Naive thymus-derived CD4-positive, alpha-beta T cell (primary cell): Measurements from ENCODE around the gene FBXL16. TPM values are rescaled to one million over a fixed set of nuclear protein-coding genes. Genes with fewer than 3 reads are reported as not detected.

Source experiments
- ATAC-seq: fragments of 150-1000 bp; cut with Tn5 transposase; 2 replicates; pipeline ENCODE4 v1.10.0; 2021; ENCODE audit warnings: mild to moderate bottlenecking, moderate library complexity
- CTCF ChIA-PET: fragments of 350-600 bp; sonication (Branson Sonifier 250); formaldehyde crosslinking; loops from one replicate; lab custom pipeline; 2021; ENCODE audit warnings: antibody characterized with exemption; lab: Charles Lee
- POLR2A ChIA-PET: fragments of 350-600 bp; sonication (Branson Sonifier 250); formaldehyde crosslinking; loops from one replicate; lab custom pipeline; 2021; ENCODE audit warnings: antibody characterized with exemption, inconsistent platforms; lab: Charles Lee
- DNase-seq, 9 donors: peaks; one replicate each; pipeline versions ENCODE4 v3.0.0 to v3.0.0-alpha.2; 2020 to 2022; ENCODE audit warnings: mixed read lengths in 1 of 9
- H3K27ac ChIP-seq: one replicate; pipeline ENCODE4 v1.7.0; 2013; ENCODE audit warnings: mild to moderate bottlenecking, low read depth, low read length, moderate library complexity
- H3K27me3 ChIP-seq, 2 donors: one replicate each; pipeline ENCODE4 v1.7.0; 2013; ENCODE audit warnings: low read length in 2 of 2, mild to moderate bottlenecking in 2 of 2, moderate library complexity in 2 of 2; ENCODE audit not compliant: control insufficient read depth in 2 of 2, insufficient read depth in 2 of 2
- H3K36me3 ChIP-seq, 3 experiments: 1 replicate in 2 of 3; 2 replicates in 1 of 3; pipeline ENCODE4 v1.7.0; 2013; ENCODE audit warnings: low read length in 3 of 3, mild to moderate bottlenecking in 3 of 3, moderate library complexity in 1 of 3; ENCODE audit not compliant: insufficient read depth in 3 of 3, control insufficient read depth in 2 of 3
- H3K4me1 ChIP-seq, 2 donors: one replicate each; pipeline ENCODE4 v1.7.0; 2013; ENCODE audit warnings: low read length in 2 of 2, mild to moderate bottlenecking in 2 of 2, moderate library complexity in 1 of 2; ENCODE audit not compliant: control insufficient read depth in 2 of 2, insufficient read depth in 2 of 2
- H3K4me3 ChIP-seq: 2 replicates; pipeline ENCODE4 v1.7.0; 2013; ENCODE audit warnings: mild to moderate bottlenecking, low read length
- H3K9me3 ChIP-seq, 3 experiments: 1 replicate in 2 of 3; 2 replicates in 1 of 3; pipeline ENCODE4 v1.7.0; 2013; ENCODE audit warnings: low read length in 3 of 3; ENCODE audit not compliant: control insufficient read depth in 2 of 3
- H3K27ac Mint-ChIP-seq, 9 donors: one replicate each; pipeline ENCODE4 v1.8.0; 2020 to 2022; ENCODE audit warnings: mixed read lengths in 9 of 9, mild to moderate bottlenecking in 8 of 9, moderate library complexity in 5 of 9, inconsistent platforms in 2 of 9
- H3K27me3 Mint-ChIP-seq, 5 donors: one replicate each; pipeline ENCODE4 v1.8.0; 2021 to 2022; ENCODE audit warnings: mixed read lengths in 5 of 5, mild to moderate bottlenecking in 1 of 5
- H3K36me3 Mint-ChIP-seq, 5 donors: one replicate each; pipeline ENCODE4 v1.8.0; 2020 to 2022; ENCODE audit warnings: mixed read lengths in 5 of 5, mild to moderate bottlenecking in 3 of 5, inconsistent platforms in 1 of 5
- H3K4me1 Mint-ChIP-seq, 7 donors: one replicate each; pipeline ENCODE4 v1.8.0; 2020 to 2022; ENCODE audit warnings: mixed read lengths in 7 of 7, mild to moderate bottlenecking in 3 of 7, inconsistent platforms in 1 of 7
- H3K4me3 Mint-ChIP-seq, 10 donors: one replicate each; pipeline ENCODE4 v1.8.0; 2020 to 2022; ENCODE audit warnings: mild to moderate bottlenecking in 10 of 10, mixed read lengths in 10 of 10, moderate library complexity in 6 of 10, inconsistent platforms in 2 of 10
- H3K9me3 Mint-ChIP-seq, 11 donors: one replicate each; pipeline ENCODE4 v1.8.0; 2020 to 2022; ENCODE audit warnings: mixed read lengths in 11 of 11, mild to moderate bottlenecking in 4 of 11, inconsistent platforms in 1 of 11, moderate library complexity in 1 of 11
- intact Hi-C, 2 donors: fragments of 100-400 bp; cut with micrococcal nuclease; formaldehyde crosslinking; loops; one replicate each; pipeline ENCODE4 v1.15.1; 2023
- polyA plus RNA-seq, 2 donors: library from polyadenylated mRNA; unstranded; fragments of 300-500 nt; fragmentation: Illumina TruSeq; gene quantifications; one replicate each; pipeline ENCODE4 v1.2.3, GENCODE V29; 2021
- total RNA-seq, 6 experiments: library from RNA in 5 of 6; stranded (reverse) in 5 of 6; gene quantifications; 1 replicate in 5 of 6; 2 replicates in 1 of 6; pipeline ENCODE4 v1.2.3 and lab custom pipeline; 2021 to 2026

FBXL16 gene
- total and polyA plus RNA-seq, 7 experiments from 2014 or later, result 11.1 to 45.4 (median 18.0) TPM

DNA sequence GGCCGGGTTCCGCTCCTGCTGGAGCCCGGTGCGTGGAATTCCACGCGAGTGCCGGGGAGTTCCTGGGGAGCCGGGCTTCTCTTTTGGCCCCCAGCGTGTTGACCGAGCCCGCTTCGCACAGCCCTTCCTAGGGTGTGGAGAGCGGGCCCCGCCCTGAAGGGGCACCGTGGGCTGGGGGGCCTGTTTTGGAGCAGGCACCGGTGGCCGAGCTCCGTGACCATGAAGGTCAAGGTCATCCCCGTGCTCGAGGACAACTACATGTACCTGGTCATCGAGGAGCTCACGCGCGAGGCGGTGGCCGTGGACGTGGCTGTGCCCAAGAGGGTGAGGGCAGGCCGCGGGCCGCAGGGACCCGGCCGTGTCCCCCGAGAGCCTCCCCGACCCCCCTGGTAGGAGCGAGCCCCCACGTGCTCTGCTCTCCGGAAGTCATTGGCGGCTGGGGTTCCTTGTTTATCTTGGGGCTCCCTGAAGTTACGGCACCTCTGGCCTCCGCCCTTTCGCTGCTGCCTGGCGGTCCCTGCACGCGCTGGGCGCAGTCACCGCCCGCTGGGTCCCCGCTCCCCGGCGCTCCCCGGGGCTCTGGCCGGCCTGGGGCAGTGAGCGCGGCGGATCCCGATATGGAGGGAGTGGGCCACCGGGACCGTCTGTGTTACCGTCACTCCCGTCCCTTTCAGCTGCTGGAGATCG lies 21.8 kb upstream of the FBXL16 start:
- H3K36me3 Mint-ChIP-seq, result no peaks in the 10 kb centered on the region
- Histone ChIP-seq H3K9me3 (no peaks in the 10 kb centered on the region), H3K4me3 (peak overlapping the region; percentile 65), H3K27ac (peak overlapping the region; percentile 61), H3K36me3 (peaks cover 0 to 3% (median 0%) of the 10 kb centered on the region in 3 experiments), H3K4me1 (peaks cover 0 to 12% of the 10 kb centered on the region in 2 donors), H3K27me3 (no peaks in the 10 kb centered on the region)
- peak overlapping the region in 8 of 10 donors; percentile 33 to 87 (median 50) for H3K4me3 Mint-ChIP-seq
- H3K27me3 Mint-ChIP-seq, result peaks cover 0 to 6% (median 0%) of the 10 kb centered on the region in 5 donors
- POLR2A ChIA-PET, result interaction anchor here (0.5 to 1.7 kb wide), 7 partner anchors 8 to 882 kb away, joined by 3 to 5 read pairs (median 3); partner anchors contain the start of genes CIAO3 and WDR24
- intact Hi-C loops, result loop anchor here (1.0 to 5.0 kb wide), 3 partner anchors 12 to 590 kb away; partner anchors contain the start of genes CIAO3 (in 1 of the 2), METRN (in 1 of the 2) and NPRL3 (in 1 of the 2)
- DNase-seq (peak in 1 of 9 donors; percentile 42), ATAC-seq (peak; percentile 19)
- CTCF ChIA-PET, result interaction anchor here (0.6 to 1.3 kb wide), 2 partner anchors 15 to 68 kb away, joined by 3 to 6 read pairs; no protein-coding TSS in a partner anchor
- H3K4me1 Mint-ChIP-seq, result peaks cover 0 to 6% (median 4%) of the 10 kb centered on the region in 7 donors
- H3K9me3 Mint-ChIP-seq, result no peaks in the 10 kb centered on the region
- no peak overlapping the region for H3K27ac Mint-ChIP-seq

- POLR2A ChIA-PET, result interaction anchor here (0.5 to 1.7 kb wide), 7 partner anchors 8 to 883 kb away, joined by 3 to 5 read pairs (median 3); partner anchors contain the start of genes CIAO3 and WDR24
- Mint-ChIP-seq H3K27me3 (peaks cover 0 to 6% (median 0%) of the 10 kb centered on the region in 5 donors), H3K27ac (peak within 1 kb of the TSS in 2 of 9 donors; percentile 32 to 33), H3K4me1 (peaks cover 0 to 10% (median 4%) of the 10 kb centered on the region in 7 donors), H3K36me3 (no peaks in the 10 kb centered on the region), H3K4me3 (peak within 1 kb of the TSS; percentile 59 to 87 (median 70)), H3K9me3 (no peaks in the 10 kb centered on the region)
- H3K9me3 ChIP-seq, result no peaks in the 10 kb centered on the region
- intact Hi-C loops, result loop anchor here (1.0 to 5.0 kb wide), 3 partner anchors 11 to 589 kb away; partner anchors contain the start of genes CIAO3 (in 1 of the 2), METRN (in 1 of the 2) and NPRL3 (in 1 of the 2)
- peak within 1 kb of the TSS; percentile 65 for H3K4me3 ChIP-seq
- CTCF ChIA-PET, result interaction anchor here (0.6 to 1.8 kb wide), 4 partner anchors 9 to 67 kb away, joined by 3 to 5 read pairs (median 4); partner anchors contain the start of gene CIAO3
- peak in 3 of 9 donors; percentile 40 to 72 (median 43) for DNase-seq
- H3K27ac ChIP-seq, result peak within 1 kb of the TSS; percentile 61
- no peaks in the 10 kb centered on the region for H3K36me3 ChIP-seq
- peak; percentile 46 for ATAC-seq
- peaks cover 7 to 13% of the 10 kb centered on the region in 2 donors for H3K4me1 ChIP-seq
- no peaks in the 10 kb centered on the region for H3K27me3 ChIP-seq
Observed at GRCh38 chr16:726438-727290, 21.1 kb upstream of the FBXL16 start, which contains the start of the genes CCDC78 and HAGHL. Gene CCDC78 (minus strand): TSS chr16:726443. CDS start chr16:726367, 76 bp downstream. Gene HAGHL (plus strand): TSS chr16:727106. CDS start chr16:727510, 404 bp downstream.

DNA sequence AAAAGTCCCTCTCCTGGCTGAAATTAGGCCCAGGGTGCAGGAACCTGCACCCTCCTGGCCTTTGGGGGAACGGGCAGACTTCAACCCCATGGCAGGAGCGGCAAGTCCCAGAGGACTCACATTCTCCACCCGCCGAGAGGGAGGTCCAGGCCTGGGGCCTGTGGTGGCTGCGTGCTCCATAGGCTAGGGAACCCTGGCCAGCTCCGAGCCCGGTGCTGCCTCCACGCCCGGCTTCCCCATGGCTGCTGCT lies 20.5 kb upstream of the FBXL16 start:
- Histone ChIP-seq H3K27ac (no peak overlapping the region), H3K9me3 (no peaks in the 10 kb centered on the region), H3K36me3 (no peaks in the 10 kb centered on the region), H3K27me3 (no peaks in the 10 kb centered on the region), H3K4me1 (peaks cover 9 to 15% of the 10 kb centered on the region in 2 donors), H3K4me3 (no peak overlapping the region)
- H3K36me3 Mint-ChIP-seq, result no peaks in the 10 kb centered on the region
- ATAC-seq (no peak), DNase-seq (no peak)
- ChIA-PET POLR2A (interaction anchor here (1.0 to 1.4 kb wide), 3 partner anchors 8 to 31 kb away, joined by 3 to 5 read pairs (median 3); partner anchors contain the start of gene CIAO3), CTCF (interaction anchor here (0.8 to 1.8 kb wide), 4 partner anchors 9 to 336 kb away, joined by 3 to 5 read pairs (median 4); partner anchors contain the start of gene CIAO3)
- no peaks in the 10 kb centered on the region for H3K9me3 Mint-ChIP-seq
- H3K27me3 Mint-ChIP-seq, result peaks cover 0 to 6% (median 0%) of the 10 kb centered on the region in 5 donors
- H3K27ac Mint-ChIP-seq, result no peak overlapping the region
- intact Hi-C loops, result loop anchor here (2.0 to 5.0 kb wide), 2 partner anchors 15 to 589 kb away; partner anchors contain the start of genes CIAO3 (in 1 of the 2) and NPRL3 (in 1 of the 2)
- peaks cover 0 to 10% (median 4%) of the 10 kb centered on the region in 7 donors for H3K4me1 Mint-ChIP-seq
- H3K4me3 Mint-ChIP-seq, result peak overlapping the region in 6 of 10 donors; percentile 11 to 87 (median 69)

DNA sequence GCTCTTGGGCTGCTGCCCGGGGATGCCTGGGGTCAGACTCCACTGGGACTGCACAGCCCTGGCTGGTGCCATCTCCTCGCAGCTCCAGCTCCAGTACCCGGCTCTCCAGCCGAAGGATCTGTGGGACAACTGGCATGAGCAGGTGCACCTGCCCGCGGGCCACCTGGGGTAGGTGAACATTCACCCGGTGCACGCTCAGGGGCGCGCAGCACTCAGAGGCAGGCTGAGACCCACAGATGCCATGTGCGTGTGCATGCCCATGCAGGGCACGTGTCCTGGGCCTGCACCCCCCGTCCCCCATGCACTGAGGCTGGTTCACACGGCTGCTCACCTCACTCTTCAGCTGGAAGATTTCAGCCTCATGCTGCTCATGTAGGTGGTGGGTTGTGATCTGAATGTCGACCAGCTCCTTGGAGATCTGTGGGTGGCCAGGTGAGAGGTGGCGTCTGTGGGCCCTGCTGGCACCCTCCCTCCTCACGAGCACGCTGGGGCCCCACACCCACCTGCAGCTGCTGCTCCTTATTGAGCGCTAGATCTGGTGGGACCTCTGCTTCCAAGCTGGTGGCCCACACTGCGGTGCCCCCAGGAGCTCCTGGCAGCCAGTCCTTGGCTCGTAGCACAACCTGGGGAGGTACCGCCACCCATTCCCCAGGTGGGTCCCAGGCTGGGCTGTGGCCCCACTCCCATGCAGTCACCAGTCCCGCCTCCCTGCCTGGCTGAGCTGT lies 20.0 kb upstream of the FBXL16 start:
- Histone ChIP-seq H3K9me3 (no peaks in the 10 kb centered on the region), H3K27me3 (no peaks in the 10 kb centered on the region), H3K27ac (no peak overlapping the region), H3K4me1 (peaks cover 12 to 15% of the 10 kb centered on the region in 2 donors), H3K36me3 (no peaks in the 10 kb centered on the region), H3K4me3 (no peak overlapping the region)
- no peaks in the 10 kb centered on the region for H3K36me3 Mint-ChIP-seq
- peaks cover 0 to 6% (median 0%) of the 10 kb centered on the region in 5 donors for H3K27me3 Mint-ChIP-seq
- H3K4me3 Mint-ChIP-seq, result peak overlapping the region in 4 of 10 donors; percentile 11 to 87 (median 26)
- peak overlapping the region in 2 of 9 donors; percentile 32 to 33 for H3K27ac Mint-ChIP-seq
- ChIA-PET CTCF (interaction anchor here (0.8 to 1.8 kb wide), 6 partner anchors 8 to 336 kb away, joined by 3 to 5 read pairs (median 4); partner anchors contain the start of gene CIAO3), POLR2A (interaction anchor here (0.9 to 1.4 kb wide), 3 partner anchors 9 to 15 kb away, joined by 3 to 5 read pairs (median 3); partner anchors contain the start of gene CIAO3)
- intact Hi-C loops, result loop anchor here (2.0 to 5.0 kb wide), 2 partner anchors 15 to 588 kb away; partner anchors contain the start of genes CIAO3 (in 1 of the 2) and NPRL3 (in 1 of the 2)
- ATAC-seq (no peak), DNase-seq (no peak)
- peaks cover 0 to 10% (median 4%) of the 10 kb centered on the region in 7 donors for H3K4me1 Mint-ChIP-seq
- H3K9me3 Mint-ChIP-seq, result no peaks in the 10 kb centered on the region

GRCh38 chr16:725041-725376 lies 19.4 kb upstream of the FBXL16 start:
- CTCF ChIA-PET, result interaction anchor here (1.0 to 1.4 kb wide), 3 partner anchors 13 to 335 kb away, joined by 3 to 4 read pairs (median 4); no protein-coding TSS in a partner anchor
- no peaks in the 10 kb centered on the region for H3K9me3 Mint-ChIP-seq
- H3K27ac ChIP-seq, result no peak overlapping the region
- H3K4me1 Mint-ChIP-seq, result peaks cover 0 to 15% (median 9%) of the 10 kb centered on the region in 7 donors
- no peaks in the 10 kb centered on the region for H3K36me3 Mint-ChIP-seq
- no peak overlapping the region for H3K4me3 Mint-ChIP-seq
- no peak for DNase-seq
- no peak overlapping the region for H3K4me3 ChIP-seq
- peaks cover 0 to 9% (median 0%) of the 10 kb centered on the region in 5 donors for H3K27me3 Mint-ChIP-seq
- H3K27ac Mint-ChIP-seq, result no peak overlapping the region
- H3K4me1 ChIP-seq, result peaks cover 18 to 20% of the 10 kb centered on the region in 2 donors
- no peak for ATAC-seq
- POLR2A ChIA-PET, result interaction anchor here (0.9 to 1.4 kb wide), 2 partner anchors 11 to 16 kb away, joined by 3 to 5 read pairs; partner anchors contain the start of gene CIAO3
- intact Hi-C loops, result loop anchor here in 1 of 2 donors (5.0 kb wide), 1 partner anchor 588 kb away; the partner anchor contains the start of gene NPRL3
- H3K36me3 ChIP-seq, result no peaks in the 10 kb centered on the region
- H3K27me3 ChIP-seq, result no peaks in the 10 kb centered on the region
- H3K9me3 ChIP-seq, result no peaks in the 10 kb centered on the region
